Fibroblast of mammary gland (primary cell): Measurements from ENCODE around the gene CHD2.

ENCODE experiments used
- DNase-seq: peaks from one replicate; pipeline ENCODE4 v3.0.0-alpha.2; 2010; ENCODE audit warnings: low read depth
- H3K4me3 ChIP-seq: 2 replicates; pipeline ENCODE4 v1.5.1; 2011; ENCODE audit warnings: low read depth, mild to moderate bottlenecking, low read length, moderate library complexity; ENCODE audit not compliant: control insufficient read depth
- CTCF ChIP-seq: conservative IDR thresholded peaks from 2 replicates; pipeline ENCODE4 v1.5.1; 2011; ENCODE audit warnings: low read depth, low read length, inconsistent platforms; ENCODE audit not compliant: control insufficient read depth, insufficient read depth

The CHD2 gene

GRCh38 chr15:92955706-92956105, 55.6 kb downstream of the CHD2 start:
- TF ChIP-seq CTCF: no peak
- no peak overlapping the region for H3K4me3 ChIP-seq
- no peak for DNase-seq

GRCh38 chr15:92958105-92958504, 58.0 kb downstream of the CHD2 start:
- H3K4me3 ChIP-seq: no peak overlapping the region
- TF ChIP-seq CTCF: no peak
- peak; percentile 77 for DNase-seq

GRCh38 chr15:92959219-92959618, 59.1 kb downstream of the CHD2 start:
- H3K4me3 ChIP-seq: no peak overlapping the region
- no peak for DNase-seq
- no peak for TF ChIP-seq CTCF

DNA sequence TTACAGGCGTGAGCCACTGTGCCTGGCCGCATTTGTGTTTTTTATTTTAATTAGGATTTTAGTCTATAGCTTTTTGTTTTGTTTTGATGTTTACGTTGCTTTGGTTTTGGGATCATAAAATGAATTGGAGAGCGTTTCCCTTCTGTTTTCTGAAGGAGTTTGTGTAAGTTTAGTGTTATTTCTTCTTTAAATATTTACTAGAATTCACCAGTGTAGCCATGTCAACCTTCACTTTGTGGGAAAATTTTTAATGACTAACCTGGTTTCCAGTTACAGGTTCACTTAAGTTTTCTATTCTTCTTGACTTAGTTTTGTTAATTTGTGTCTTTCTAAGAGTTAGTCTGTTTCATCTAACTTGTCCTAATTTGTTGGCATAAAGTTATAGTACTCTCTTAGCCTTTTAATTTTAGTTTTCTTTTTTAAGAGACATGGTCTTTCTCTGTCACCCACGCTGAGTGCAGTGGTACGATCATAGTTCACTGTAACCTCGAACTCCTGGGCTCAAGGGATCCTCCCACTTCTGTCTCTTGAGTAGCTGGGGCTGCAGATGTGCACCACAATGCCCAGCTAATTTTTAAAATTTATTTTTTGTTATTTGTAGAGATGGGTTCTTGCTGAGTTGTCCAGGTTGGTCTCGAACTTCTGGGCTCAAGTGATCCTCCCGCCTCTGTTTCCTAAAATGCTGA, 61.0 kb downstream of the CHD2 start:
- H3K4me3 ChIP-seq: no peak overlapping the region
- DNase-seq: no peak
- no peak for TF ChIP-seq CTCF

DNA sequence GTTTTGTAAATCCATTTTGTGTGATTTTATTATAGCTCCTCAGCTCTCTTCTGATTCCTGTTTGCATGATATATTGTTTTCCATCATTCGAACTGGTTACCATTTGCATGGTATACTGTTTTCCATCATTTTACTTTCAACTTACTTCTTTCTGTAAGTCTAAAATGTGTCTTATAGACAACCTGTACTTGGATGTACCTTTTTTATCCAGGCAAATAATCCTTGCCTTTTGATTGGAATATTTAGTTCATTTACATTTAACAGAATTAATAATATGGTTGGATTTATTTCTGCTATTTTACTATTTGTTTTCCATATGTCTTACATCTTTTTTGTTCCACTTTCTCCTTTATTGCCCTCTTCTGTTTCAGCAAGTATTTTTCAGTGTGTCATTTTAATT, 62.8 kb downstream of the CHD2 start:
- TF ChIP-seq CTCF: no peak
- DNase-seq: no peak
- no peak overlapping the region for H3K4me3 ChIP-seq

DNA sequence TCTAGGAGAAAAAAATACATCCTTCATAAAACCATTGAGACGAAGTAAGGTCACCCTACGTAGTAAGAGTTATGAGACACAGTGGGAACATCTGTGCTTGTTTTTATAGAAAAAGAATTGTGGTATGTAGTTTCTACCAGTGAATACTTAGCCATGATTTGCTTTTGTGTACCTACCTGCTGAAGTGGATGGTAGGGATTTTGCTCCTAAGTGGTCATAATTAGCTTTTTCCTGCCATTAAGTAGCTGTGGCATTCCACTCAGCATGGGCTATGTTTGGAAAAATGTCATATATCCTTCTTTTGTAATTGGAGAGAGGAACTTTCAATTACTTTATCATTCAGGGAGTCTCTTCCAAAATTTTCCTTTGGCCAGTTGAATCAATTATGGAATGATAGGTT, 63.7 kb downstream of the CHD2 start:
- TF ChIP-seq CTCF: no peak
- H3K4me3 ChIP-seq: no peak overlapping the region

More for the DNA sequence above, 63.7 kb downstream of the CHD2 start:
- DNase-seq: no peak
